ENCODE results near the gene UPF3A.

DNA sequence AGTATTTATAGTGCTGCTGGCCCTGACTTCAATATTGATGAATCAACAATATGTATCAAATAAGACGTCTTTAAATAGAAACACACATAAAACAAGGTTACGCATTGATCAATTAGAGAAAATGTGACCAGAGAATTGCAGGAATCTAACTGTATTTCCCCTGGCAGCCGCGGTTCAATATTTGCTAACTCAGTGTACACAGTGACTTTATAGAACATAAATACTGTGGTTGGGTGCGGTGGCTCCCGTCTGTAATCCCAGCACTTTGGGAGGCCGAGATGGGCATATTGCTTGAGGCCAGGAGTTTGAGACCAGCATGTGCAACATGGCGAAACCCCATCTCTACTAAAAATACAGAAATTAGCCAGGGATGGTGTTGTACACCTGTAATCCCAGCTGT lies 22.8 kb upstream of the UPF3A start:
- TF ChIP-seq, protein P1, sequence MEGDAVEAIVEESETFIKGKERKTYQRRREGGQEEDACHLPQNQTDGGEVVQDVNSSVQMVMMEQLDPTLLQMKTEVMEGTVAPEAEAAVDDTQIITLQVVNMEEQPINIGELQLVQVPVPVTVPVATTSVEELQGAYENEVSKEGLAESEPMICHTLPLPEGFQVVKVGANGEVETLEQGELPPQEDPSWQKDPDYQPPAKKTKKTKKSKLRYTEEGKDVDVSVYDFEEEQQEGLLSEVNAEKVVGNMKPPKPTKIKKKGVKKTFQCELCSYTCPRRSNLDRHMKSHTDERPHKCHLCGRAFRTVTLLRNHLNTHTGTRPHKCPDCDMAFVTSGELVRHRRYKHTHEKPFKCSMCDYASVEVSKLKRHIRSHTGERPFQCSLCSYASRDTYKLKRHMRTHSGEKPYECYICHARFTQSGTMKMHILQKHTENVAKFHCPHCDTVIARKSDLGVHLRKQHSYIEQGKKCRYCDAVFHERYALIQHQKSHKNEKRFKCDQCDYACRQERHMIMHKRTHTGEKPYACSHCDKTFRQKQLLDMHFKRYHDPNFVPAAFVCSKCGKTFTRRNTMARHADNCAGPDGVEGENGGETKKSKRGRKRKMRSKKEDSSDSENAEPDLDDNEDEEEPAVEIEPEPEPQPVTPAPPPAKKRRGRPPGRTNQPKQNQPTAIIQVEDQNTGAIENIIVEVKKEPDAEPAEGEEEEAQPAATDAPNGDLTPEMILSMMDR (conservative IDR thresholded peaks at IDR 0.05; ENCODE audit: low read depth, low read length), result no peak
- TF ChIP-seq MAFK (IDR thresholded peaks at IDR 0.05; ENCODE audit: low read depth, low read length), result no peak
- TF ChIP-seq RFX5 (IDR thresholded peaks at IDR 0.05; ENCODE audit: low read depth, low read length), result no peak
- TF ChIP-seq SMC3 (IDR thresholded peaks at IDR 0.05; ENCODE audit: low read depth, low read length), result no peak
